ENCODE results near the gene KRT14.
"Not testable (repeated sequence)": the region's sequence is repeated elsewhere in the genome, so short reads cannot be mapped to it uniquely, and the experiment has no call there.

The KRT14 gene

GRCh38 chr17:41622340-41623183, 35.9 kb upstream of the KRT14 start:
- not testable (repeated sequence) for DNase-seq

GRCh38 chr17:41621916-41622315, 35.2 kb upstream of the KRT14 start:
- DNase-seq: no peak

GRCh38 chr17:41621435-41621817, 34.7 kb upstream of the KRT14 start:
- not testable (repeated sequence) for DNase-seq

- no peak for DNase-seq
Measured at GRCh38 chr17:41620583-41621434, 34.1 kb upstream of the KRT14 start.

- DNase-seq: not testable (repeated sequence)
Measured at GRCh38 chr17:41619927-41620582, 33.4 kb upstream of the KRT14 start.

- DNase-seq: no peak
Measured at GRCh38 chr17:41619036-41619926, 32.6 kb upstream of the KRT14 start.

- no peak for DNase-seq
Measured at GRCh38 chr17:41618341-41619035, 31.8 kb upstream of the KRT14 start.

GRCh38 chr17:41617698-41618097, 31.0 kb upstream of the KRT14 start:
- DNase-seq: no peak

- no peak for DNase-seq
Measured at GRCh38 chr17:41617136-41617535, 30.4 kb upstream of the KRT14 start.

- DNase-seq: not testable (repeated sequence)
Measured at GRCh38 chr17:41616486-41616885, 29.8 kb upstream of the KRT14 start.

GRCh38 chr17:41615454-41615853, 28.8 kb upstream of the KRT14 start:
- DNase-seq: no peak

GRCh38 chr17:41614767-41615166, 28.1 kb upstream of the KRT14 start:
- DNase-seq: not testable (repeated sequence)

- DNase-seq: no peak
Measured at GRCh38 chr17:41614098-41614497, 27.4 kb upstream of the KRT14 start.

GRCh38 chr17:41613277-41614082, 26.8 kb upstream of the KRT14 start:
- no peak for DNase-seq

- DNase-seq: not testable (repeated sequence)
Measured at GRCh38 chr17:41612376-41613160, 25.9 kb upstream of the KRT14 start, which contains the start of gene KRT16. Gene KRT16 (minus strand): TSS chr17:41612767. CDS start chr17:41612688, 79 bp downstream.

GRCh38 chr17:41610965-41611640, 24.4 kb upstream of the KRT14 start:
- DNase-seq: no peak

- DNase-seq: not testable (repeated sequence)
Measured at GRCh38 chr17:41610061-41610517, 23.4 kb upstream of the KRT14 start.

- DNase-seq: not testable (repeated sequence)
Measured at GRCh38 chr17:41606930-41607329, 20.2 kb upstream of the KRT14 start.

GRCh38 chr17:41602524-41602923, 15.8 kb upstream of the KRT14 start:
- no peak for DNase-seq
